HepG2 (cell line): Measurements from ENCODE around the gene PSMC3IP. TPM values are rescaled to one million over a fixed set of nuclear protein-coding genes. Genes with fewer than 3 reads are reported as not detected.

ENCODE experiments used
- BCL6 ChIP-seq: IDR thresholded peaks from 2 replicates; pipeline ENCODE4 v1.6.1; 2016; ENCODE audit warnings: missing genetic modification reagents, missing compliant biosample characterization
- DZIP1 ChIP-seq: sonication (generic); formaldehyde crosslinking; IDR thresholded peaks from 2 replicates; pipeline ENCODE4 v1.5.0; 2020; ENCODE audit warnings: mild to moderate bottlenecking, missing genetic modification reagents
- HES4 ChIP-seq: sonication (generic); formaldehyde crosslinking; IDR thresholded peaks from 2 replicates; pipeline ENCODE4 v1.9.0; 2021; ENCODE audit warnings: mild to moderate bottlenecking, missing genetic modification reagents, borderline replicate concordance
- HOMEZ ChIP-seq: IDR thresholded peaks from 2 replicates; pipeline ENCODE4 v1.6.1; 2016; ENCODE audit warnings: low read depth
- KDM5B ChIP-seq: sonication (generic); formaldehyde crosslinking; IDR thresholded peaks from 2 replicates; pipeline ENCODE4 v1.4.0; 2020; ENCODE audit warnings: missing genetic modification reagents, mild to moderate bottlenecking, borderline replicate concordance
- MEIS2 ChIP-seq: sonication (generic); formaldehyde crosslinking; IDR thresholded peaks from 2 replicates; pipeline ENCODE4 v1.9.0; 2021; ENCODE audit warnings: mild to moderate bottlenecking, missing genetic modification reagents
- MYC ChIP-seq: sonication (generic); formaldehyde crosslinking; IDR thresholded peaks from 2 replicates; pipeline ENCODE4 v1.9.0; 2021; ENCODE audit warnings: missing genetic modification reagents, borderline replicate concordance
- NFATC3 ChIP-seq: sonication (generic); formaldehyde crosslinking; IDR thresholded peaks from 2 replicates; pipeline ENCODE4 v1.5.1; 2020; ENCODE audit warnings: mild to moderate bottlenecking, missing genetic modification reagents
- RBAK ChIP-seq: sonication (generic); formaldehyde crosslinking; IDR thresholded peaks from 2 replicates; pipeline ENCODE4 v1.5.1; 2020; ENCODE audit warnings: mild to moderate bottlenecking, missing genetic modification reagents
- SMAD3 ChIP-seq: sonication (generic); formaldehyde crosslinking; IDR thresholded peaks from 2 replicates; pipeline ENCODE4 v1.4.0; 2020; ENCODE audit warnings: missing genetic modification reagents
- ZNF20 ChIP-seq: sonication (generic); formaldehyde crosslinking; IDR thresholded peaks from 2 replicates; pipeline ENCODE4 v1.4.0; 2020; ENCODE audit warnings: mild to moderate bottlenecking, moderate library complexity, missing genetic modification reagents
- ZNF24 ChIP-seq: fragments of 450-650 bp; IDR thresholded peaks from 2 replicates; pipeline ENCODE4 v1.6.1; 2017; ENCODE audit warnings: antibody characterized with exemption, mild to moderate bottlenecking
- ZNF282 ChIP-seq: fragments of 450-650 bp; IDR thresholded peaks from 2 replicates; pipeline ENCODE4 v1.6.1; 2018; ENCODE audit not compliant: partially characterized antibody
- ZNF510 ChIP-seq: sonication (generic); formaldehyde crosslinking; IDR thresholded peaks from 2 replicates; pipeline ENCODE4 v1.4.0; 2020; ENCODE audit warnings: low read depth, mild to moderate bottlenecking, missing genetic modification reagents
- ZNF629 ChIP-seq: sonication (generic); formaldehyde crosslinking; conservative IDR thresholded peaks from 2 replicates; pipeline ENCODE4 v1.5.0; 2020; ENCODE audit warnings: missing genetic modification reagents
- ZNF670 ChIP-seq: sonication (generic); formaldehyde crosslinking; IDR thresholded peaks from 2 replicates; pipeline ENCODE4 v1.8.0; 2022; ENCODE audit warnings: mild to moderate bottlenecking, missing genetic modification reagents, borderline replicate concordance
- ZNF766 ChIP-seq: sonication (generic); formaldehyde crosslinking; IDR thresholded peaks from 2 replicates; pipeline ENCODE4 v1.5.0; 2020; ENCODE audit warnings: missing genetic modification reagents, borderline replicate concordance
- ZNF772 ChIP-seq: sonication (generic); formaldehyde crosslinking; IDR thresholded peaks from 2 replicates; pipeline ENCODE4 v1.5.0; 2020; ENCODE audit warnings: mild to moderate bottlenecking, missing genetic modification reagents
- ZNF782 ChIP-seq: sonication (generic); formaldehyde crosslinking; IDR thresholded peaks from 2 replicates; pipeline ENCODE4 v1.4.0; 2020; ENCODE audit warnings: missing genetic modification reagents, mild to moderate bottlenecking, borderline replicate concordance
- ZNF891 ChIP-seq: sonication (generic); formaldehyde crosslinking; IDR thresholded peaks from 2 replicates; pipeline ENCODE4 v1.5.0; 2020; ENCODE audit warnings: mild to moderate bottlenecking, missing genetic modification reagents
- ZSCAN12 ChIP-seq: sonication (generic); formaldehyde crosslinking; IDR thresholded peaks from 2 replicates; pipeline ENCODE4 v1.9.0; 2021; ENCODE audit warnings: mild to moderate bottlenecking, missing genetic modification reagents
- ZXDC ChIP-seq: sonication (generic); formaldehyde crosslinking; IDR thresholded peaks from 2 replicates; pipeline ENCODE4 v1.5.0; 2020; ENCODE audit warnings: mild to moderate bottlenecking, missing genetic modification reagents
- polyA plus RNA-seq, 8 experiments: library from polyadenylated mRNA; depleted of rRNA in 3 of 8; stranded (reverse) in 7 of 8; unstranded in 1 of 8; fragments of >200 nt; fragmentation: Illumina TruSeq in 4 of 8; extraction: Trizol in 4 of 8; gene quantifications; 2 replicates each; pipeline versions ENCODE4 v1.2.1 to v1.2.3, GENCODE V29; 2011 to 2016; ENCODE audit warnings: low read depth in 4 of 8, missing spikeins in 1 of 8, mixed read lengths in 1 of 8; ENCODE audit not compliant: insufficient read depth in 1 of 8
- total RNA-seq, 5 experiments: library from RNA; depleted of rRNA; stranded (reverse); fragments of >200 nt; fragmentation: Illumina TruSeq; extraction: Trizol; gene quantifications; 2 replicates each; pipeline ENCODE4 v1.2.3, GENCODE V29; 2016; ENCODE audit warnings: low read depth in 1 of 5

The PSMC3IP gene
- total and polyA plus RNA-seq, 2 of the 13 experiments (the other 11 are each of a cell fraction or from before 2014, with no cell fraction given) = 6.5 to 22.4 TPM

GRCh38 chr17:42541041-42541833 is 36.3 kb downstream of the PSMC3IP start (continued):
- TF ChIP-seq DZIP1 (CRISPR knock-in tag) (peak; percentile 83; the same call in 1 of the 2 replicates), RBAK (CRISPR knock-in tag) (no peak), ZNF20 (CRISPR knock-in tag) (no peak), HES4 (CRISPR knock-in tag) (no peak), NFATC3 (CRISPR knock-in tag) (no peak), HOMEZ (CRISPR knock-in tag) (peak; percentile 90), ZNF766 (CRISPR knock-in tag) (peak; percentile 13; the same call in 1 of the 2 replicates), ZSCAN12 (CRISPR knock-in tag) (peak; percentile 88; the same call in 1 of the 2 replicates), BCL6 (0 out of 2 replicates have a peak, but pooled peaks have one; percentile 26), ZNF891 (no peak), ZXDC (CRISPR knock-in tag) (no peak), ZNF670 (CRISPR knock-in tag) (no peak; the same call in 1 of the 2 replicates), ZNF772 (CRISPR knock-in tag) (peak; percentile 81), SMAD3 (0 out of 2 replicates have a peak, but pooled peaks have one; percentile 50), KDM5B (CRISPR knock-in tag) (peak; percentile 87; the same call in 1 of the 2 replicates), ZNF629 (peak; percentile 58), MYC (CRISPR knock-in tag) (peak; percentile 74; the same call in 1 of the 2 replicates), ZNF282 (no peak), ZNF510 (CRISPR knock-in tag) (peak; percentile 92; the same call in 1 of the 2 replicates), MEIS2 (CRISPR knock-in tag) (peak; percentile 81; the same call in 1 of the 2 replicates), ZNF24 (no peak), ZNF782 (CRISPR knock-in tag) (no peak)
